ENCODE measurements around the gene SPPL2A. TPM values are rescaled to one million over a fixed set of nuclear protein-coding genes. Genes with fewer than 3 reads are reported as not detected.

SPPL2A gene
- total and polyA plus RNA-seq, 9 of the 15 experiments (the other 6 are each of a cell fraction or from before 2014, with no cell fraction given), result 9.8 to 66.1 (median 38.0) TPM

- TF ChIP-seq CHD7 (IDR thresholded peaks at IDR 0.05; ENCODE audit: low read depth, low read length) (no peak), CEBPG (CRISPR knock-in tag; IDR thresholded peaks at IDR 0.05) (no peak), CEBPG (tag; conservative IDR thresholded peaks at IDR 0.05 in 1 of 2, IDR thresholded peaks at IDR 0.05 in 1 of 2) (peak in 1 of 2 experiments; percentile 70; a peak in 2 of 4 replicates), ZBTB11 (CRISPR knock-in tag; IDR thresholded peaks at IDR 0.05) (no peak), BMI1 (IDR thresholded peaks at IDR 0.05; ENCODE audit: low read length) (no peak), GABPB1 (CRISPR knock-in tag; IDR thresholded peaks at IDR 0.05) (no peak), ZNF780A (CRISPR knock-in tag; IDR thresholded peaks at IDR 0.05) (no peak), ZNF143 (CRISPR knock-in tag; IDR thresholded peaks at IDR 0.05) (no peak)
These were observed 8.9 kb upstream of the SPPL2A start (continued) for GRCh38 chr15:50774450-50774849.
